ENCODE results near the gene ARHGAP15. TPM values are rescaled to one million over a fixed set of nuclear protein-coding genes. Genes with fewer than 3 reads are reported as not detected.

Gene ARHGAP15
- total and polyA plus RNA-seq, 2 experiments from 2014 or later = not detected

DNA sequence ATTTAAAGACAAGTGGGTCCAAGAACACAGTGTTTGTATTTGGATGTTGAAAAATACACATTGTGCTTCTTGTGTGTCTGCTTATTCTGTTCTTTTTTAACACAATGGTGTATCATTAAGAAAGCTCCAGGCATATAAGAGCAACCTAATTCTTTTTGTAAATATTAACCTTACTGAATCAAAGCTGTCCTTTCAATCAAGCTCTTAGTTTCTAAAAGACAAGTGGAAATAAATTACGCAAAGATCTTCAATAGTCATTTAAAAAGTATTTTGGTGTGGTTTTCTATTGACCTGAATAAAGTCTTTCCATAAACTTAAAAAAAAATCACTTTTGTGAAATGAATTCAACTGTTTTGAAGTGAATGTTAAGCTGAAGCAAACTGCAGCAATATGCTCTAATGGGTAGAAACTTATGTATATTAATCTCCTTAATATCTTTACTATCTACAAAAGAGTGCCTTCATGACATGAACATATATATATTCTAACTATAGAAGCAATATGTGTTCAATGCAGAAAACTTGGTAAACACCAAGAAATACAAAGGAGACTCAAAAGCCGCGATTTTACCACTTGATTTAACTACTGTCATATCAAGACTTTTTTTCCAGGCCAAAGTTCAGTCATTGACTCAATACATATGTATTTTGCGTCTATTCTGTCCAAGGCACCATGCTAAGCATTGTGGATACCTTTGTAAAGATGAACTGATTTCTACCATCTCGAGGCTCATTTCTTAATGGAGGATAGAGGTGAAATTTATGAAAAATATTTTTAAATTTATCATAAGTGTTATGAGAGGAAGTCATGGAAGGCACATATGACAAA is 97.7 kb downstream of the ARHGAP15 start:
- Histone ChIP-seq H3K27ac (no peak overlapping the region), H3K9ac (no peak overlapping the region), H3K4me3 (no peak overlapping the region), H3K4me2 (ENCODE audit: unreplicated experiment) (no peak overlapping the region), H3K27me3 (replicated peaks; ENCODE audit: insufficient read depth) (no peaks in the 10 kb centered on the region), H3K79me2 (ENCODE audit: insufficient read depth) (no peaks in the 10 kb centered on the region), H3K9me2 (ENCODE audit: insufficient read depth) (no peaks in the 10 kb centered on the region), H2AFZ (no peak overlapping the region), H3F3A (ENCODE audit: insufficient read depth) (no peaks in the 10 kb centered on the region), H3K9me3 (ENCODE audit: low read depth) (no peaks in the 10 kb centered on the region), H4K20me1 (ENCODE audit: insufficient read depth) (no peaks in the 10 kb centered on the region), H3K4me1 (ENCODE audit: insufficient read depth) (no peaks in the 10 kb centered on the region), H3K36me3 (ENCODE audit: low read depth) (no peaks in the 10 kb centered on the region)
- in situ Hi-C loops (cut with MboI) = no loop called here
- WGBS, 2 experiments (ENCODE audit: low coverage in 1 of 2, low lambda C conversion rate in 2 of 2, missing lambda C conversion rate in 2 of 2) = 72 to 73% methylated on average over 5 of the region's 5 CpGs
- no peak for DNase-seq
- TF ChIP-seq EZH2phosphoT487 (IDR thresholded peaks at IDR 0.05; ENCODE audit: insufficient read depth, low read depth) (no peak), EZH2 (IDR thresholded peaks at IDR 0.05; ENCODE audit: insufficient read depth, poor library complexity, severe bottlenecking) (no peak)

DNA sequence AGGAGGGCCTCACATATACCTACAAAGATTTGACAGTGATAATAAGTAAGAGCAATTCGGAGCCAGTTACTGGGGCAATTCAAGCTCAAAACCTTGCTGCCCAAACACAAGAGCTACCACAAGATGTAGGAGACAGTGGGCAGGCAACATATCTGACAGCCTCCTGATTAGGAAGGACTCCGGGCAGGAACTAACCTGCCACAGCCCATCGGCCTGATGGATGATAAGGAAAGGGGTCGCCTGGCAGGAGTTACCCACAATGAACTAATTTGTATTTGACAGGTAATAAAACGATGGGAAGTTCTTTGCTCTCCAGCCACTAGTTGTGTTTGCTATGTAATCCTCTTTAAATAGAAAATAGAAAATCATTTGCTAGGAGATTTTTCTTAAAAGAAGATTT is 100.2 kb downstream of the ARHGAP15 start:
- no peak for DNase-seq
- Histone ChIP-seq H4K20me1 (ENCODE audit: insufficient read depth) (no peaks in the 10 kb centered on the region), H2AFZ (no peak overlapping the region), H3K4me2 (ENCODE audit: unreplicated experiment) (no peak overlapping the region), H3K79me2 (ENCODE audit: insufficient read depth) (no peaks in the 10 kb centered on the region), H3K27me3 (replicated peaks; ENCODE audit: insufficient read depth) (no peaks in the 10 kb centered on the region), H3K4me1 (ENCODE audit: insufficient read depth) (no peaks in the 10 kb centered on the region), H3K27ac (no peak overlapping the region), H3K4me3 (no peak overlapping the region), H3F3A (ENCODE audit: insufficient read depth) (no peaks in the 10 kb centered on the region), H3K9ac (no peak overlapping the region), H3K36me3 (ENCODE audit: low read depth) (no peaks in the 10 kb centered on the region), H3K9me3 (ENCODE audit: low read depth) (no peaks in the 10 kb centered on the region), H3K9me2 (ENCODE audit: insufficient read depth) (no peaks in the 10 kb centered on the region)
- 47% methylated on average over 5 of the region's 5 CpGs for WGBS, 2 experiments (ENCODE audit: low coverage in 1 of 2, low lambda C conversion rate in 2 of 2, missing lambda C conversion rate in 2 of 2)
- TF ChIP-seq EZH2 (IDR thresholded peaks at IDR 0.05; ENCODE audit: insufficient read depth, poor library complexity, severe bottlenecking) = no peak
- TF ChIP-seq EZH2phosphoT487 (IDR thresholded peaks at IDR 0.05; ENCODE audit: insufficient read depth, low read depth) = no peak
- in situ Hi-C loops (cut with MboI) = no loop called here

DNA sequence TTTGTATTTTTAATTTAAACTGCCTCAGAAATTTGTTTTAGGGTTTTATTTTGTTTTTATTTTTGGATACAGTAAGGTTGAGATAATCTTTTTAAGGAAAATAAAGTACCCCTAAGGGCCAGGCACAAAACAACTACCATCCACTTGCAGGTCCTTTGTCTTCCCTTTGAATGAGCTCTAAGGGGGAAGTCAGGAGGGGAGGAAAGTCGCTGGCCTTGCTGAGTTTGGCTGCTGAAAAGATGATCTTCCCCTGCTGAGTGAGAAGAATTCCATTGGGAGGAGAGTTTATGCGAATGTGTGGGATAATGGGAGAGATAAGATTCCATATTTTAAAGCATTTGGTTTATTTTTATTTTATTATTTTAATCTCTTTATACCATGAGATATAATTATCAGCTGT is 100.7 kb downstream of the ARHGAP15 start:
- no peak overlapping the region for H3K4me2 ChIP-seq (ENCODE audit: unreplicated experiment)
- no peak for DNase-seq
- H3K27me3 ChIP-seq (replicated peaks; ENCODE audit: insufficient read depth) = no peaks in the 10 kb centered on the region
- no peaks in the 10 kb centered on the region for H3K9me3 ChIP-seq (ENCODE audit: low read depth)
- H3K4me1 ChIP-seq (ENCODE audit: insufficient read depth) = no peaks in the 10 kb centered on the region
- H2AFZ ChIP-seq = no peak overlapping the region
- H3K9me2 ChIP-seq (ENCODE audit: insufficient read depth) = no peaks in the 10 kb centered on the region
- TF ChIP-seq EZH2 (IDR thresholded peaks at IDR 0.05; ENCODE audit: insufficient read depth, poor library complexity, severe bottlenecking) (no peak), EZH2phosphoT487 (IDR thresholded peaks at IDR 0.05; ENCODE audit: insufficient read depth, low read depth) (no peak)
- in situ Hi-C loops (cut with MboI) = no loop called here
- H3K9ac ChIP-seq = no peak overlapping the region
- H3K36me3 ChIP-seq (ENCODE audit: low read depth) = no peaks in the 10 kb centered on the region
- H3F3A ChIP-seq (ENCODE audit: insufficient read depth) = no peaks in the 10 kb centered on the region
- 53 to 55% methylated on average over 2 of the region's 2 CpGs for WGBS, 2 experiments (ENCODE audit: low coverage in 1 of 2, low lambda C conversion rate in 2 of 2, missing lambda C conversion rate in 2 of 2)
- no peaks in the 10 kb centered on the region for H4K20me1 ChIP-seq (ENCODE audit: insufficient read depth)
- H3K27ac ChIP-seq = no peak overlapping the region
- no peak overlapping the region for H3K4me3 ChIP-seq
- H3K79me2 ChIP-seq (ENCODE audit: insufficient read depth) = no peaks in the 10 kb centered on the region

DNA sequence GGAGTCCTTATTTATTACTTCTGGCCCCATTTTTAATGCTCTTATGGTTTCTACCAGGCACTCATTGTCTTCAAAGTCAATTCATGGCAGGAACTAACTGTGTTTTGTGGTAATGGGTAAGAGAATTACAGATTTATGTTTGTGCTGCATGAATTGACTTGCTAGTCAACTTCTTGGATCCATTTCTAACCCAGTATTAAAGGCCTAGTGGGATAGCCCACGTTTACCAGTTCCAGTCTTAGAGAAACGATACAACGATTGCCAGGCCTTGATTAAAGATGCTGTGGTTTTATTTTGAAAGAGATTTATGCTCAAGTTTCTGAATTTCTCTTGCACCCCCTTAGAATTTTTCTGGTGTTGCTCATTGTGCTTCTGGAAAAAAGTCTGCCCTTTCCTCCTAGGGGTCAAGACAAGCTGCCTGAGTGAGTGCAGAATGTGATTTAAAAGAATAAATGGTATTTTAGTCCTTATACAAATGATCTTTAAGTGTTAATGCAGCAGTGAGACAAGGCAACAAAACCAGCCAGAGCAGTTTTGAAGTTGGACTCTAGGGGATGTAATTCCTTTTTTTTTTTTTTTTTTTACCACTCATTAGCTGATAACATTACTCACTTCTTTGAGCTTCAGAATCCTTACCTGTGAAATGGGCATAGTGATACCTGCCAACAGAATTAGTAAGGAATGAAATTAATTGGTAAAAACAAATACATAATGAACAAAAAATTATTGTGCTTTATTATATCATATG is 101.5 kb downstream of the ARHGAP15 start:
- Histone ChIP-seq H3K27ac (no peak overlapping the region), H3K27me3 (replicated peaks; ENCODE audit: insufficient read depth) (no peaks in the 10 kb centered on the region), H3F3A (ENCODE audit: insufficient read depth) (no peaks in the 10 kb centered on the region), H3K4me3 (no peak overlapping the region), H3K9me3 (ENCODE audit: low read depth) (no peaks in the 10 kb centered on the region), H3K79me2 (ENCODE audit: insufficient read depth) (no peaks in the 10 kb centered on the region), H3K9ac (no peak overlapping the region), H3K9me2 (ENCODE audit: insufficient read depth) (no peaks in the 10 kb centered on the region), H3K4me2 (ENCODE audit: unreplicated experiment) (no peak overlapping the region), H3K4me1 (ENCODE audit: insufficient read depth) (no peaks in the 10 kb centered on the region), H4K20me1 (ENCODE audit: insufficient read depth) (no peaks in the 10 kb centered on the region), H3K36me3 (ENCODE audit: low read depth) (no peaks in the 10 kb centered on the region), H2AFZ (no peak overlapping the region)
- DNase-seq = no peak
- WGBS, 2 experiments (ENCODE audit: low coverage in 1 of 2, low lambda C conversion rate in 2 of 2, missing lambda C conversion rate in 2 of 2) = 22 to 27% methylated on average over 3 of the region's 3 CpGs
- in situ Hi-C loops (cut with MboI) = no loop called here
- TF ChIP-seq EZH2phosphoT487 (IDR thresholded peaks at IDR 0.05; ENCODE audit: insufficient read depth, low read depth) = no peak
- no peak for TF ChIP-seq EZH2 (IDR thresholded peaks at IDR 0.05; ENCODE audit: insufficient read depth, poor library complexity, severe bottlenecking)
